H9 (cell line): ENCODE results near the gene PTCSC3. TPM values are rescaled to one million over a fixed set of nuclear protein-coding genes. Genes with fewer than 3 reads are reported as not detected.

Experiments used
- DNase-seq: peaks from one replicate; pipeline ENCODE4 v3.0.0-alpha.2; 2017
- H2AFZ ChIP-seq: one replicate; pipeline ENCODE4 v1.6.1; 2013; ENCODE audit warnings: mild to moderate bottlenecking, low read length, control low read depth, moderate library complexity
- H2AK5ac ChIP-seq: 2 replicates; pipeline ENCODE4 v1.6.1; 2013; ENCODE audit warnings: low read length, control low read depth, mixed read lengths; ENCODE audit not compliant: insufficient read length
- H2BK120ac ChIP-seq: one replicate; pipeline ENCODE4 v1.6.1; 2013; ENCODE audit warnings: low read depth, mild to moderate bottlenecking, low read length, control low read depth, inconsistent platforms; ENCODE audit not compliant: poor library complexity, severe bottlenecking
- H2BK12ac ChIP-seq: 2 replicates; pipeline ENCODE4 v1.6.1; 2013; ENCODE audit warnings: low read length, control low read depth, mixed read lengths, low read depth; ENCODE audit not compliant: insufficient read length
- H2BK15ac ChIP-seq: 2 replicates; pipeline ENCODE4 v1.6.1; 2013; ENCODE audit warnings: low read depth, low read length, control low read depth
- H2BK20ac ChIP-seq: one replicate; pipeline ENCODE4 v1.6.1; 2013; ENCODE audit warnings: low read depth, mild to moderate bottlenecking, low read length, control low read depth, inconsistent platforms; ENCODE audit not compliant: poor library complexity, severe bottlenecking
- H2BK5ac ChIP-seq: 2 replicates; pipeline ENCODE4 v1.6.1; 2013; ENCODE audit warnings: low read length, control low read depth, mixed read lengths; ENCODE audit not compliant: insufficient read length
- H3K14ac ChIP-seq: 2 replicates; pipeline ENCODE4 v1.6.1; 2013; ENCODE audit warnings: low read length, control low read depth; ENCODE audit not compliant: insufficient read depth
- H3K18ac ChIP-seq: 2 replicates; pipeline ENCODE4 v1.6.1; 2013; ENCODE audit warnings: low read depth, mild to moderate bottlenecking, mixed read lengths, low read length, control low read depth; ENCODE audit not compliant: insufficient read length
- H3K23ac ChIP-seq: 2 replicates; pipeline ENCODE4 v1.6.1; 2013; ENCODE audit warnings: low read length, control low read depth, mixed read lengths, low read depth; ENCODE audit not compliant: insufficient read length
- H3K23me2 ChIP-seq: 2 replicates; pipeline ENCODE4 v1.6.1; 2013; ENCODE audit warnings: low read depth, mild to moderate bottlenecking, mixed read lengths, low read length, control low read depth; ENCODE audit not compliant: insufficient read length, poor library complexity, severe bottlenecking
- H3K27ac ChIP-seq: 2 replicates; pipeline ENCODE4 v1.5.1; 2013; ENCODE audit warnings: low read length, control low read depth, mixed read lengths, low read depth; ENCODE audit not compliant: insufficient read length
- H3K27me3 ChIP-seq: 2 replicates; pipeline ENCODE4 v1.6.1; 2013; ENCODE audit warnings: low read length, control low read depth, inconsistent platforms; ENCODE audit not compliant: insufficient read depth
- H3K4ac ChIP-seq: 2 replicates; pipeline ENCODE4 v1.6.1; 2013; ENCODE audit warnings: low read depth, mild to moderate bottlenecking, control low read depth, inconsistent platforms, low read length, moderate library complexity
- H3K4me1 ChIP-seq: 2 replicates; pipeline ENCODE4 v1.6.1; 2013; ENCODE audit warnings: low read length, control low read depth, inconsistent platforms; ENCODE audit not compliant: insufficient read depth
- H3K4me2 ChIP-seq: 2 replicates; pipeline ENCODE4 v1.6.1; 2013; ENCODE audit warnings: low read length, control low read depth, mixed read lengths; ENCODE audit not compliant: insufficient read length, insufficient read depth
- H3K56ac ChIP-seq: 2 replicates; pipeline ENCODE4 v1.6.1; 2013; ENCODE audit warnings: low read depth, mild to moderate bottlenecking, mixed read lengths, low read length, control low read depth; ENCODE audit not compliant: insufficient read length
- H3K79me1 ChIP-seq: 2 replicates; pipeline ENCODE4 v1.6.1; 2013; ENCODE audit warnings: low read depth, mild to moderate bottlenecking, moderate library complexity, low read length, control low read depth, inconsistent platforms; ENCODE audit not compliant: insufficient read depth, poor library complexity, severe bottlenecking
- H3K79me2 ChIP-seq: 2 replicates; pipeline ENCODE4 v1.6.1; 2013; ENCODE audit warnings: low read length, control low read depth, inconsistent platforms; ENCODE audit not compliant: insufficient read depth
- H3K9ac ChIP-seq: 2 replicates; pipeline ENCODE4 v1.6.1; 2013; ENCODE audit warnings: low read length, control low read depth, mixed read lengths; ENCODE audit not compliant: insufficient read length; ENCODE audit errors: extremely low read depth
- H3K9me3 ChIP-seq: one replicate; pipeline ENCODE4 v1.6.1; 2013; ENCODE audit warnings: low read depth, low read length, inconsistent platforms; ENCODE audit not compliant: control insufficient read depth
- H3T11ph ChIP-seq: one replicate; pipeline ENCODE4 v1.6.1; 2013; ENCODE audit warnings: mild to moderate bottlenecking, low read length, control low read depth, inconsistent platforms
- H4K20me1 ChIP-seq: one replicate; pipeline ENCODE4 v1.6.1; 2013; ENCODE audit not compliant: control insufficient read depth, insufficient read length, insufficient read depth
- H4K5ac ChIP-seq: 2 replicates; pipeline ENCODE4 v1.6.1; 2013; ENCODE audit warnings: low read depth, mild to moderate bottlenecking, mixed read lengths, low read length, control low read depth; ENCODE audit not compliant: insufficient read length
- H4K8ac ChIP-seq: replicated peaks from 2 replicates; pipeline ENCODE4 v1.6.1; 2013; ENCODE audit warnings: low read length, control low read depth, mixed read lengths, low read depth; ENCODE audit not compliant: insufficient read length
- H4K91ac ChIP-seq: 2 replicates; pipeline ENCODE4 v1.6.1; 2013; ENCODE audit warnings: low read depth, mild to moderate bottlenecking, moderate library complexity, mixed read lengths, low read length, control low read depth; ENCODE audit not compliant: insufficient read length
- H3K27ac Mint-ChIP-seq, 3 experiments: 2 replicates in 2 of 3; 3 replicates in 1 of 3; pipeline ENCODE4 v1.8.0; 2020 to 2021; ENCODE audit warnings: mixed read lengths in 3 of 3, mild to moderate bottlenecking in 1 of 3, moderate library complexity in 1 of 3
- H3K27me3 Mint-ChIP-seq: 2 replicates; pipeline ENCODE4 v1.8.0; 2021; ENCODE audit warnings: low read depth, mild to moderate bottlenecking, moderate library complexity, mixed read lengths
- H3K36me3 Mint-ChIP-seq, 3 experiments: 2 replicates in 2 of 3; 3 replicates in 1 of 3; pipeline ENCODE4 v1.8.0; 2020 to 2021; ENCODE audit warnings: low read depth in 3 of 3, mixed read lengths in 3 of 3; ENCODE audit not compliant: insufficient read depth in 1 of 3
- H3K4me1 Mint-ChIP-seq, 2 experiments: 2 replicates each; pipeline ENCODE4 v1.8.0; 2020; ENCODE audit warnings: mixed read lengths in 2 of 2
- H3K4me3 Mint-ChIP-seq, 2 experiments: 2 replicates in 1 of 2; 3 replicates in 1 of 2; pipeline ENCODE4 v1.8.0; 2020 to 2021; ENCODE audit warnings: mild to moderate bottlenecking in 2 of 2, mixed read lengths in 2 of 2, moderate library complexity in 1 of 2
- H3K9me3 Mint-ChIP-seq, 2 experiments: 2 replicates in 1 of 2; 3 replicates in 1 of 2; pipeline ENCODE4 v1.8.0; 2020; ENCODE audit warnings: mild to moderate bottlenecking in 2 of 2, mixed read lengths in 2 of 2, moderate library complexity in 1 of 2
- WGBS: extraction: QIAGEN DNeasy Blood & Tissue Kit; methylation state at CpG from one replicate; pipeline ENCODE4 v1.1.7; 2013; ENCODE audit warnings: missing lambda C conversion rate, low lambda C conversion rate, mixed read lengths; ENCODE audit not compliant: insufficient read length; ENCODE audit errors: extremely low coverage; 5-methylcytosine and 5-hydroxymethylcytosine counted together
- total RNA-seq: library from RNA; stranded (reverse); gene quantifications from 2 replicates; pipeline ENCODE4 v1.2.1, GENCODE V29; 2021
- TF ChIP-seq, protein P1 (sequence below): fragments of 200-600 bp; sonication (generic); conservative IDR thresholded peaks from 3 replicates; pipeline ENCODE4 v1.8.0; 2021; ENCODE audit warnings: antibody characterized with exemption, mild to moderate bottlenecking

The PTCSC3 gene
- total RNA-seq, 1 experiment from 2014 or later, result not detected

DNA sequence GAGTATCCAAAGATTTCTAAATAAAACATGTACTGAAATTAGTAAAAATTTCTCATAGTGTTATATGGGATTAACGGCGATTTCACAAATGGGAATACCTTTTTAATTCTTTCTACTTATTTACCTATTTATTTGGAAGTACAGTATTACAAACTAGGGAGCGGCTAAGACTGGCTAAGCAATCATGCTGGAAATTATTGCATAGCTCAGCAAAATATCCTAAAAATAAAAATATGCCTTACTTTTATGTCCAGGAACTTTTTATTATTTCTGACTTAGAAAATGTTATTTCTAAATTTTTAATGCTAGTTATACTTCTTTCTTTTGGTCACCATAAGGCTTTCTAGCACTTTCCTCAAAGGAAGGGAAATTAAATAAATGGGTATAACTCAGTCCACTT lies 36.5 kb upstream of the PTCSC3 start:
- Histone ChIP-seq H3K27me3 (no peaks in the 10 kb centered on the region), H3K9me3 (no peaks in the 10 kb centered on the region), H3K27ac (no peak overlapping the region), H4K91ac (no peak overlapping the region), H3K23ac (no peak overlapping the region), H3K14ac (no peak overlapping the region), H3K18ac (no peak overlapping the region), H2BK12ac (no peak overlapping the region), H3K4me2 (no peak overlapping the region), H2BK120ac (no peak overlapping the region), H2BK5ac (no peak overlapping the region), H2BK20ac (no peak overlapping the region), H3K4me1 (no peaks in the 10 kb centered on the region), H3K23me2 (no peaks in the 10 kb centered on the region), H2AFZ (no peak overlapping the region), H3K4ac (no peak overlapping the region), H4K8ac (no peak overlapping the region), H3K9ac (no peak overlapping the region), H3K79me1 (no peaks in the 10 kb centered on the region), H3T11ph (no peak overlapping the region), H4K20me1 (no peaks in the 10 kb centered on the region), H2BK15ac (no peak overlapping the region), H3K56ac (no peak overlapping the region), H4K5ac (no peak overlapping the region), H2AK5ac (no peak overlapping the region), H3K79me2 (no peaks in the 10 kb centered on the region)
- TF ChIP-seq, protein P1, sequence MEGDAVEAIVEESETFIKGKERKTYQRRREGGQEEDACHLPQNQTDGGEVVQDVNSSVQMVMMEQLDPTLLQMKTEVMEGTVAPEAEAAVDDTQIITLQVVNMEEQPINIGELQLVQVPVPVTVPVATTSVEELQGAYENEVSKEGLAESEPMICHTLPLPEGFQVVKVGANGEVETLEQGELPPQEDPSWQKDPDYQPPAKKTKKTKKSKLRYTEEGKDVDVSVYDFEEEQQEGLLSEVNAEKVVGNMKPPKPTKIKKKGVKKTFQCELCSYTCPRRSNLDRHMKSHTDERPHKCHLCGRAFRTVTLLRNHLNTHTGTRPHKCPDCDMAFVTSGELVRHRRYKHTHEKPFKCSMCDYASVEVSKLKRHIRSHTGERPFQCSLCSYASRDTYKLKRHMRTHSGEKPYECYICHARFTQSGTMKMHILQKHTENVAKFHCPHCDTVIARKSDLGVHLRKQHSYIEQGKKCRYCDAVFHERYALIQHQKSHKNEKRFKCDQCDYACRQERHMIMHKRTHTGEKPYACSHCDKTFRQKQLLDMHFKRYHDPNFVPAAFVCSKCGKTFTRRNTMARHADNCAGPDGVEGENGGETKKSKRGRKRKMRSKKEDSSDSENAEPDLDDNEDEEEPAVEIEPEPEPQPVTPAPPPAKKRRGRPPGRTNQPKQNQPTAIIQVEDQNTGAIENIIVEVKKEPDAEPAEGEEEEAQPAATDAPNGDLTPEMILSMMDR, result no peak
- Mint-ChIP-seq H3K36me3 (no peaks in the 10 kb centered on the region), H3K27me3 (peaks cover 5% of the 10 kb centered on the region), H3K9me3 (no peaks in the 10 kb centered on the region), H3K4me3 (no peak overlapping the region), H3K4me1 (peaks cover 17 to 31% of the 10 kb centered on the region in 2 experiments), H3K27ac (no peak overlapping the region)
- DNase-seq, result no peak
- WGBS, result no CpG with 5 or more reads among the region's 3 CpGs
